Upper lobe of left lung (tissue), 4 donors: ENCODE measurements around the gene ELOVL5.

Experiments used
- CTCF ChIP-seq, 6 experiments: fragments of 450-650 bp in 4 of 6; fragments of 200-600 bp in 2 of 6; sonication (generic) in 2 of 6; IDR thresholded peaks; one replicate each; pipeline ENCODE4 v1.5.1; 2016 to 2019; ENCODE audit warnings: antibody characterized with exemption in 6 of 6
- EP300 ChIP-seq, 4 donors: sonication (generic); formaldehyde crosslinking; IDR thresholded peaks; one replicate each; pipeline ENCODE4 v1.5.1; 2017; ENCODE audit warnings: antibody characterized with exemption in 4 of 4, control low read depth in 2 of 4
- POLR2A ChIP-seq, 4 donors: fragments of 450-650 bp; IDR thresholded peaks; one replicate each; pipeline ENCODE4 v1.5.1; 2016 to 2017; ENCODE audit warnings: antibody characterized with exemption in 4 of 4, mild to moderate bottlenecking in 2 of 4
- POLR2AphosphoS5 ChIP-seq, 2 donors: sonication (generic); formaldehyde crosslinking; IDR thresholded peaks; one replicate each; pipeline ENCODE4 v1.5.1; 2017; ENCODE audit warnings: antibody characterized with exemption in 2 of 2

DNA sequence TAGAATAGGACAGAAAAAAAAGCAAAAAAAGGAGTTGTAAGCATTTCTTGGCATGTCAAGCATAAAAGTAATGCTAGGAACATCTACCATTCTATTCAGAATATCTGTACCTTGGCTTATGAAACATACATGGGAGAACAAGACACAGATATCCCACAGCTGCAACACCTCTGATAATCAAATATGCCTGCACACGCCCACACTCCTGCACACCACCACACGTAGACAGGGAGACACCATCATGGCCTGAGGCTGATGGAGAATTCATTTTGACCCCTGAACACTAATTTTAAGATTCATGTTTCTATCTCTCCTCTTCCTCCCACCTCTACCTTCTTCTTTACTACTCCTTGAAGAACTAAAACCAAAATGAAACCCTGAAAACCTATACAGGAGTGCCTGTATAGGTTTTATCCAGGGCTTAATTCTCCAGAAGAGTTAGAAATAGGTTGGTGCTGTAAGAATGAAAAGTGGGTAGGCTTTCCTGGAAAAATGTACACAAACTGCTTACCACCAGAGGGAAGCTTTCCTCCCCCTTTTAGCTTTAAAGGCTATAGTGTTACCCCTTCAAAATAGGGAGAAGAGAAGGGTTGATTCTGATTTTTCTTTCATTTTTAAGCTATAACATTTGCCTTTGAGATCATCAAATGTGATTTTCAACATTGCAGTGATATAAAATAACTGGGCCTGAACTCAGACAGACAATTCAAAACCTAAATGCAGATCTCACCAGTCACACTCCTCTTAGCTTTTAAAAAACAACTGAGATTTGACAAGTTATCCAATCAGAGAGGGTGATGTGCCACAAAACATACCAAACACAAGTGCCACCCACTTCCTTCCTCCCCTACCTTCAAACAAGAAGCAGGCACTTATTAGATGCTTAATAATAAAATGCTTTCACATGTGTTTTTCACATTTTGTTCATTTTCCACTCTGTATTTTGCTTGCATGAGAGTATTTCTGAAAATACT is 57.9 kb downstream of the ELOVL5 start:
- no peak for TF ChIP-seq POLR2AphosphoS5 (IDR thresholded peaks at IDR 0.05)
- no peak for TF ChIP-seq CTCF (IDR thresholded peaks at IDR 0.05)
- TF ChIP-seq EP300 (IDR thresholded peaks at IDR 0.05): no peak
- TF ChIP-seq POLR2A (IDR thresholded peaks at IDR 0.05): no peak
